HFFc6 (cell line): ENCODE data around the gene RALA. TPM values are rescaled to one million over a fixed set of nuclear protein-coding genes. Genes with fewer than 3 reads are reported as not detected.

Source experiments
- DNase-seq: peaks from one replicate; pipeline ENCODE4 v3.0.0-alpha.2; 2018
- H3K27ac Mint-ChIP-seq: 2 replicates; pipeline ENCODE4 v1.8.0; 2020; ENCODE audit warnings: mild to moderate bottlenecking, mixed read lengths
- H3K27me3 Mint-ChIP-seq: 2 replicates; pipeline ENCODE4 v1.8.0; 2021; ENCODE audit warnings: mild to moderate bottlenecking, moderate library complexity, mixed read lengths; ENCODE audit not compliant: insufficient read depth
- H3K36me3 Mint-ChIP-seq: 2 replicates; pipeline ENCODE4 v1.8.0; 2021; ENCODE audit warnings: low read depth, mixed read lengths
- H3K4me1 Mint-ChIP-seq: 2 replicates; pipeline ENCODE4 v1.8.0; 2020; ENCODE audit warnings: low read depth, mixed read lengths
- H3K4me3 Mint-ChIP-seq: 2 replicates; pipeline ENCODE4 v1.8.0; 2020; ENCODE audit warnings: mild to moderate bottlenecking, moderate library complexity, mixed read lengths
- H3K9me3 Mint-ChIP-seq: 2 replicates; pipeline ENCODE4 v1.8.0; 2020; ENCODE audit warnings: mild to moderate bottlenecking, mixed read lengths
- total RNA-seq, 6 experiments: library from RNA; stranded (reverse); fragmentation: NEBNext Ultra II Directional; extraction: Animal tissue kit (Norgen Biotek cat#: 25700); gene quantifications; 2 replicates in 1 of 6; 3 replicates in 5 of 6; pipeline ENCODE4 v1.2.3, GENCODE V29; 2021
- TF ChIP-seq, protein P1 (sequence below): fragments of 200-600 bp; sonication (generic); IDR thresholded peaks from 2 replicates; pipeline ENCODE4 v1.5.0; 2021; ENCODE audit warnings: antibody characterized with exemption, mild to moderate bottlenecking

The RALA gene
- total RNA-seq, 6 experiments from 2014 or later, result 43.3 to 53.9 (median 45.7) TPM

DNA sequence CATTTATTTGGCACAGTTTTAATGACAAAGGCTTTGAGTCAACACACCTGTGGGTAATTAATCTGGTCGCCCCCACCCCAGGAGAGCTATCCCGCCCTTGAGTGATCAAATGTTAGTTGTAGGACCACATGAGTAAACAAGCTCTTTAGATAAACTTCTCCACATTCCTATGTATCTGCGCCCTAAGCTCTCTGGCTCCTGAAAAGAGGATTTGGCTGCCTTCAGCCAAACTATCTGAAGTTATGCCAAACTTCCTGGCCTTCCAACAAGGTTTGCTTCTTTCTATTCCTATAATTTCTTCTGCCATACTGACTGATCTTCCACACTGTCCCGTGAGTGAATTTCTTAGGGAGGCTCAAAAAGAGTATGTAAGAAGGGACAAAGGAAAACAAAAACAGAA is 134.2 kb downstream of the RALA start:
- Mint-ChIP-seq H3K27ac (no peak overlapping the region), H3K4me1 (peaks cover 49% of the 10 kb centered on the region)
- DNase-seq, result no peak

More for the DNA sequence above, 134.2 kb downstream of the RALA start:
- Mint-ChIP-seq H3K4me3 (no peak overlapping the region), H3K27me3 (no peaks in the 10 kb centered on the region; the same call in 1 of the 2 replicates), H3K9me3 (peaks cover 4% of the 10 kb centered on the region; the same call in 1 of the 2 replicates), H3K36me3 (peaks cover 12% of the 10 kb centered on the region)
- TF ChIP-seq, protein P1, sequence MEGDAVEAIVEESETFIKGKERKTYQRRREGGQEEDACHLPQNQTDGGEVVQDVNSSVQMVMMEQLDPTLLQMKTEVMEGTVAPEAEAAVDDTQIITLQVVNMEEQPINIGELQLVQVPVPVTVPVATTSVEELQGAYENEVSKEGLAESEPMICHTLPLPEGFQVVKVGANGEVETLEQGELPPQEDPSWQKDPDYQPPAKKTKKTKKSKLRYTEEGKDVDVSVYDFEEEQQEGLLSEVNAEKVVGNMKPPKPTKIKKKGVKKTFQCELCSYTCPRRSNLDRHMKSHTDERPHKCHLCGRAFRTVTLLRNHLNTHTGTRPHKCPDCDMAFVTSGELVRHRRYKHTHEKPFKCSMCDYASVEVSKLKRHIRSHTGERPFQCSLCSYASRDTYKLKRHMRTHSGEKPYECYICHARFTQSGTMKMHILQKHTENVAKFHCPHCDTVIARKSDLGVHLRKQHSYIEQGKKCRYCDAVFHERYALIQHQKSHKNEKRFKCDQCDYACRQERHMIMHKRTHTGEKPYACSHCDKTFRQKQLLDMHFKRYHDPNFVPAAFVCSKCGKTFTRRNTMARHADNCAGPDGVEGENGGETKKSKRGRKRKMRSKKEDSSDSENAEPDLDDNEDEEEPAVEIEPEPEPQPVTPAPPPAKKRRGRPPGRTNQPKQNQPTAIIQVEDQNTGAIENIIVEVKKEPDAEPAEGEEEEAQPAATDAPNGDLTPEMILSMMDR, result no peak

Other genes with a start within 250 kb of the RALA start
- 10 to 100 TPM; 21.6 to 25.4 (median 23.0) TPM for gene YAE1, start 57.2 kb upstream of the RALA start, total RNA-seq